ENCODE data around the gene PARD6B. TPM values are rescaled to one million over a fixed set of nuclear protein-coding genes. Genes with fewer than 3 reads are reported as not detected.
A peak's percentile ranks its signal among the peaks of the same experiment; 100 is the strongest.

PARD6B gene
- total and polyA plus RNA-seq, 8 donors, result 3.1 to 17.8 (median 10.6) TPM

DNA sequence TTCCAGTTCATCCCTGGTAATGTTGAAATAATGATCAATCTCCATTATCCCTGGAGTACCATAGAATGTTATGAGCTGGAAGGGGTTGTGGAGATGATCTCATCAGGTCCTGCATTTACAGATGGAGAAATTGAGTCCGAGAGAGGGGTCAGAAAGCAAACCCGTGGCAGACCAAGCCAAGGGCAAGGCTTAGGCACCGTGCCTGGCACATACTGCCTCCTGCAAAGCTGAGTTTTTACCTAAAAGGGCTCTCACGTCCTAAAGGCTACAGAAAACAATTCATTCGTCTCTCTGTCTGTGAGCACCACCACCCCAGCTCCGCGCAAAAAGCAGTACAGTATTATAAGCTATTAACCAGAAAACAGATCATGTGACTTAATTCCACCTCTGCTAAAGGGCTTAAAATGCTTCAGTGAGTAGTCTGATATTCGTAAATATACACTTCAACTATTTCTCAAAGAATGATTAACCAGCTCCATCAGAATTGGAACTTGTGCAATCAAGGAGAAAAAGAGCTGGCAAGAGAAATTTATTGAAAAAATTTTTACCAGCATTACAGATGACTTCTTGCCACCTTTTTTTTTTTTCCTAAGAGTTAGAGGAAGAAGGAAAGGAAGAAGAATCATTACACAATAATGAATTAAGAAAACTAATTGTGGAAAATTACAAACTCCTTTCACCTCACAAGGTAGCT, 3.4 kb upstream of the PARD6B start:
- 6 to 10% methylated on average over 8 of the region's 8 CpGs for WGBS, 2 donors
- intact Hi-C loops (cut with DNase I), result no loop called here
- peak in 3 of 6 donors; percentile 41 to 50 (median 43) for DNase-seq
- H3K4me3 ChIP-seq, result no peak overlapping the region
- H3K9me3 ChIP-seq, result no peaks in the 10 kb centered on the region
- TF ChIP-seq, protein P1, sequence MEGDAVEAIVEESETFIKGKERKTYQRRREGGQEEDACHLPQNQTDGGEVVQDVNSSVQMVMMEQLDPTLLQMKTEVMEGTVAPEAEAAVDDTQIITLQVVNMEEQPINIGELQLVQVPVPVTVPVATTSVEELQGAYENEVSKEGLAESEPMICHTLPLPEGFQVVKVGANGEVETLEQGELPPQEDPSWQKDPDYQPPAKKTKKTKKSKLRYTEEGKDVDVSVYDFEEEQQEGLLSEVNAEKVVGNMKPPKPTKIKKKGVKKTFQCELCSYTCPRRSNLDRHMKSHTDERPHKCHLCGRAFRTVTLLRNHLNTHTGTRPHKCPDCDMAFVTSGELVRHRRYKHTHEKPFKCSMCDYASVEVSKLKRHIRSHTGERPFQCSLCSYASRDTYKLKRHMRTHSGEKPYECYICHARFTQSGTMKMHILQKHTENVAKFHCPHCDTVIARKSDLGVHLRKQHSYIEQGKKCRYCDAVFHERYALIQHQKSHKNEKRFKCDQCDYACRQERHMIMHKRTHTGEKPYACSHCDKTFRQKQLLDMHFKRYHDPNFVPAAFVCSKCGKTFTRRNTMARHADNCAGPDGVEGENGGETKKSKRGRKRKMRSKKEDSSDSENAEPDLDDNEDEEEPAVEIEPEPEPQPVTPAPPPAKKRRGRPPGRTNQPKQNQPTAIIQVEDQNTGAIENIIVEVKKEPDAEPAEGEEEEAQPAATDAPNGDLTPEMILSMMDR (IDR thresholded peaks at IDR 0.05), result no peak
- no peaks in the 10 kb centered on the region for H3K27me3 ChIP-seq
- peak; percentile 3 to 37 (median 11) for ATAC-seq
- H3K36me3 ChIP-seq, result no peaks in the 10 kb centered on the region
- peaks cover 29 to 41% (median 33%) of the 10 kb centered on the region in 3 donors for H3K4me1 ChIP-seq
- peak overlapping the region; percentile 43 to 89 (median 72) for H3K27ac ChIP-seq
- no peak for FAIRE-seq

DNA sequence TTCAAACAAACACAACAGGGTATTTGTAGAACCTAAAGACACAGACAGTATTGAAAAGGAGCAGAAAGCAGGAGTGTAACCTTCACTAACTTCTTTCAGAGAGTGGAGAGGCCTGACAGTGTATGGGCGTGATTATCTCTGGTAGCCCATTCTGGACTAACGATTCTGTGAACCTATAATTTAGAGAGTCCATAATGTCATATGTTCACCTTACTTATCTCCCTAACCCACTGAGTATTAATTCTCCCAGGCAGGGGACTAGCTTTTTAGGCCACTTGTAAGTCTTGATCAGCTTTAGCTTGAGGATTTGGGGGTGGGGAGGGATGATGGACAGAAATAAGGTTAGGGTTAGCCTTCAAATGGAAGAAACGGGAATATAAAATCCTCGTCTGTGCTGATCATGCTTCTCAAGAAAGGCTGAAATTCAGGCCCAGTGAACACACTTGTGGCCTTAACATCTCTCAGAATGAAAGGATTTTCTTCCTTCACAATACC, 2.8 kb upstream of the PARD6B start:
- no peaks in the 10 kb centered on the region for H3K27me3 ChIP-seq
- intact Hi-C loops (cut with DNase I), result no loop called here
- FAIRE-seq, result no peak
- no peak for ATAC-seq
- TF ChIP-seq, protein P1 (IDR thresholded peaks at IDR 0.05), result no peak
- peak in 1 of 6 donors; percentile 1 for DNase-seq
- peak overlapping the region; percentile 43 to 89 (median 72) for H3K27ac ChIP-seq
- peaks cover 31 to 41% (median 37%) of the 10 kb centered on the region in 3 donors for H3K4me1 ChIP-seq
- no peak overlapping the region for H3K4me3 ChIP-seq
- WGBS, 2 donors, result 53 to 62% methylated on average over 4 of the region's 4 CpGs
- no peaks in the 10 kb centered on the region for H3K36me3 ChIP-seq
- no peaks in the 10 kb centered on the region for H3K9me3 ChIP-seq

DNA sequence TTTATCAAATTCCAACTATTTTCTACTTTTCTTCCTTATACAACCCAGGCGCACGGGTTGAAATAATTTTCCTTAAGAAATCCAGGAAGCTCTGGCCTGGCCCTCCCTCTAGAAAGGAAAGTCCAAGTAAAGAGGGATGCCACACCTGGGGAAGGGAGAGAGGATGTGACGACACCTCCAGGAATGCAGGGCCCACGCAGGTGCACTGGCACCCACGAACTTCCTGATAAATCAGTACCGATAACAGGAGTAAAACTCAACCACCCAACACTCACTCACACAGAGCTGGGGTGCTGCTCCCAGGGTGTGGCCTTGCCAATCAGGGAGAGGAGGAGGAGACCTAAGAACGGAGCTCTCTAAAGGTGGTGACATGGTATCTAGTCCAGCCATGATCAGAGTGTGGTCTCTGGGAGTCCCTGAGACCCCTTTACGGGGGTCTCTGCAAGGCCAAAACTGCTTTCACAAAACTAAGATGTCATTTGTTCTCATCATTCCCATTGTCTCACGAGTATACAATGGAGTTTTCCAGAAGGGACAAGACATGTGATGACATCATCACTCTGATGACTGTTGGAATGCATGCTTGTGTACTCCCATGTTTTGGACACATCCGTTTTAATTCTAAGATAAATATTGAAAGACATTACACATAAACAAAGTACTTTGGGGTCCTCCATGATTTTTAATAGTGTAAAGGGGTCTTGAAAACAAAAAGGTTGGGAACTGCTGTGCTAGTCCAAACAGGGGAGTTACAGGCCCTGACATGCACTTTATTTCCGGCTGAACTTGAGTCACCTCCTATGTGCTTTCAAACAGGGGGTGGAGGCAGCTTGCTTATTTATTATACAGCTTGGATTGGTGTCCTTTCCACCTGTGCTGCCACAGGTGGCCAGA, 2.2 kb upstream of the PARD6B start:
- H3K4me3 ChIP-seq, result no peak overlapping the region
- no peak for FAIRE-seq

DNA sequence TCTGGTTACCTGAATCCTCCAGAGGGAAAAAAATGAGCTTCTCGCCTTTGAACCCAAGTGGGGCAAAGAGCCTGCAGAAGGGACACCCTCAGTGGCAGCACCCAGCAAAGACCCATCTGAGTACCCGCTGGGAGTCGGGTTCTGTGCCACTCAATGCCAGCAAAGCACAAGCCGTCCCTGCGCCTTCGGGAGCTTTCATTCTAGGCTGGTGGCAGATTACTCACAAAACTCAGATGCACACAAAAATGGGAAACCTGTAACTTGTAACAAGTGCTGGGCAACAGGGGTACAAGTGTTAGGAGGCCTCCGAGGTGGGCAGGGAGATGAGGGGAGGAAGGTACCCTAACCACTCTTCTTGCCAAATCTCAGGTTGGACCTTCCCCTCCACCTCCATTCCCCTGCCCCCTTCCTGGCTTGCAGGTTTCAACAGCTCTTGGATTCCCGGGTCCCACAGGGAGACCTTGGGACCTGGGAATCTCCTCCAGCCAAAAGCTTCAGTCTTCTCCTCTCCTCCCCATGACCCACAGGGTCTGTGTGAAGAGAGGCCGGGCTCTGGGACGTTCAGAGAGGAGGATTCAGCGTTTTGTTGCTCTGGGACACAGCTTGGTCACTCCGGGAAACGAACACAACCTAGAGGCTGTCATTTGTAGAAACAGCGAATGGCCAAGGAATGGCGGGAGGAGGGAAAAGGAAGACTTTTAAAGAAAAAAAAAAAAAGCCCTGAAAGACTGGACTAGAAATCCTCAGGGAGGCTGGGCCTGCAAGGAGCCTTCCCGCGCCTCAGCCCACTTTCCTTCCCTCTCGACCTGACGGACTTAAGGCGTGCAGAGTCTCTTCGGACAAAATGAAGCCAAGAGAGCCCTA, 1.2 kb upstream of the PARD6B start:
- intact Hi-C loops (cut with DNase I), result no loop called here
- Histone ChIP-seq H3K27ac (peak overlapping the region; percentile 43 to 89 (median 72)), H3K36me3 (no peaks in the 10 kb centered on the region), H3K27me3 (no peaks in the 10 kb centered on the region), H3K4me3 (peak overlapping the region; percentile 71 to 98 (median 84)), H3K9me3 (no peaks in the 10 kb centered on the region), H3K4me1 (peaks cover 39 to 45% (median 43%) of the 10 kb centered on the region in 3 donors)
- TF ChIP-seq, protein P1 (IDR thresholded peaks at IDR 0.05), result no peak
- DNase-seq (peak in 1 of 6 donors; percentile 58), FAIRE-seq (no peak), ATAC-seq (no peak)
- 29 to 32% methylated on average over 21 of the region's 21 CpGs for WGBS, 2 donors

More for the DNA sequence above, 2.2 kb upstream of the PARD6B start:
- Histone ChIP-seq H3K9me3 (no peaks in the 10 kb centered on the region), H3K27me3 (no peaks in the 10 kb centered on the region), H3K27ac (peak overlapping the region; percentile 43 to 89 (median 72)), H3K36me3 (no peaks in the 10 kb centered on the region), H3K4me1 (peaks cover 38 to 43% (median 41%) of the 10 kb centered on the region in 3 donors)
- WGBS, 2 donors, result 40 to 47% methylated on average over 11 of the region's 11 CpGs
- ATAC-seq (no peak), DNase-seq (peak in 4 of 6 donors; percentile 40 to 52 (median 42))
- intact Hi-C loops (cut with DNase I), result no loop called here
- TF ChIP-seq, protein P1 (IDR thresholded peaks at IDR 0.05), result no peak
